Measurements from ENCODE around the gene FCHO1.

The FCHO1 gene

GRCh38 chr19:17837972-17838371, 86.7 kb downstream of the FCHO1 start:
- H3K4me3 ChIP-seq (ENCODE audit: low read depth, low read length) = no peak overlapping the region
- no peak for TF ChIP-seq CTCF (IDR thresholded peaks at IDR 0.05; ENCODE audit: low read depth, low read length)
- no peaks in the 10 kb centered on the region for H3K9me3 ChIP-seq
- no peaks in the 10 kb centered on the region for H3K36me3 ChIP-seq
- H3K4me1 ChIP-seq = peaks cover 4% of the 10 kb centered on the region
- no peak for DNase-seq
- H3K27me3 ChIP-seq = no peaks in the 10 kb centered on the region

Measured in BE2C (cell line).